HG02571 (cell line): Measurements from ENCODE around the gene UBN1.
"Not testable (repeated sequence)": the region's sequence is repeated elsewhere in the genome, so short reads cannot be mapped to it uniquely, and the experiment has no call there.

Experiments
- ATAC-seq: cut with Tn5 transposase; IDR thresholded peaks from one replicate; pipeline ENCODE4 v1.9.1; 2021; ENCODE audit warnings: mild to moderate bottlenecking, moderate library complexity; ENCODE audit not compliant: unreplicated experiment

Gene UBN1

DNA sequence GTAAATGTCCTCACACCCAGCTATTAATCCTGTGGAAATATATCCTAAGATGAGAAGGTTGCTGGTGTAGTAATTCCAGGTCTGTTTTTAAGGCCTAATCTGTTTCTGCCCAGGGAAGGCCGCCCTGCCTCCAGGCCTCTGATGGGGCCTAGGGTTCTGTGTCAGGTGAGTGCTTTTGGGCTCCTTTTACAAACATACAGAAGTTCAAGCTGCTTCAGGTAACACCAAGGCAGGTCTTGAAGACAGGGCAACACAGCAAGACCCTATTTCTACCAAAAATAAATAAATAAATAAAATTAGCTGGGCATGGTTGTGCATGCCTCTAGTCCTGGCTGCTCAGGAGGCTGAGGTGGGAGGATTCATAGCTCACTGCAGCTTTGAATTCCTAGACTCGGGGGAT is 80.4 kb downstream of the UBN1 start:
- ATAC-seq: no peak

- no peak for ATAC-seq
These were observed 80.9 kb downstream of the UBN1 start for GRCh38 chr16:4928227-4928626.

DNA sequence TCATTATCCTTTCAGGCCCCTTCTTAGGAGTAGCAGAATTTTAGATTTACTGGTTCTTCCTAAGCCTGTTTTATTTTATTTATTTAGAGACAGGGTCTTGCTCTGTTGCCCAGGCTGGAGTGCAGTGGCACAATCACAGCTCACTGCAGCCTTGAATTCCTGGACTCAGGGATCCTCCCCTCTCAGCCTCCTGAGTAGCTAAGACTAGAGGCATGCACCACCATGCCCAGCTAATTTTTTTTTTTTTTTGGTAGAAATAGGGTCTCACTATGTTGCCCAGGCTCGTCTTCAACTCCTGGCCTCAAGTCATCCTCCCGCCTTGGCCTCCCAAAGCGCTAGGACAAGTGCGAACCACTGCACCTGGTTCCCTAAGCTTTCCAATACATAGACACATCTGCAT is 82.3 kb downstream of the UBN1 start:
- not testable (repeated sequence) for ATAC-seq

DNA sequence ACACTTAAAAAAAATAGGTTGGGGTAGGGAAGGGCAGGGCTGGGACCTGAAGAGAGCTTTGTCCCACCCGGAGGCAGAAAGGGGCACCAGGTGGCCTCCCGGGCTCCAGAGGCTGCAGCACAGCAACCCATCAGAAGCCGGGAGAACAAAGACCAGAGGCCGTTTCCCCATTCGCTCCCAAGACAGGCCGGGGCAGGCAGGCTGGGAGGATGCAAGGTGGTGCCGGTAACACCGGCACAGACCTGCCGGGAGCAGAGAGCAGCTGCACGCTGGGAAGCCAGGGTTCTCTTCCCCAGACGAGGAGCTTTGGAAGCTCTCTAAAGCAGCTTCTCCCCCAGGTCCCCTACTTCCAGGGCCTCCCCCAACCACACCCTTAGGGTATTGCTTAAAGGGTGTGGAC is 84.1 kb downstream of the UBN1 start:
- ATAC-seq: no peak
